Measurements from ENCODE around the gene PRKCA.
"Not testable (repeated sequence)": the region's sequence is repeated elsewhere in the genome, so short reads cannot be mapped to it uniquely, and the experiment has no call there.

The PRKCA gene

GRCh38 chr17:66359351-66359750, 56.9 kb downstream of the PRKCA start:
- TF ChIP-seq TAF1 (IDR thresholded peaks at IDR 0.05; ENCODE audit: borderline replicate concordance, low read depth, low read length): no peak
- TF ChIP-seq POLR2A (IDR thresholded peaks at IDR 0.05; ENCODE audit: low read depth, low read length): no peak
- no peak for TF ChIP-seq POLR2AphosphoS5 (IDR thresholded peaks at IDR 0.05; ENCODE audit: low read depth, low read length)
- no peak for DNase-seq (ENCODE audit: insufficient read length)
- FAIRE-seq: no peak

- FAIRE-seq; DNase-seq (ENCODE audit: insufficient read length): not testable (repeated sequence)
These were observed 58.6 kb downstream of the PRKCA start for GRCh38 chr17:66360961-66361565.

GRCh38 chr17:66364508-66364907, 62.1 kb downstream of the PRKCA start:
- DNase-seq (ENCODE audit: insufficient read length) (no peak), FAIRE-seq (no peak)
- no peak for TF ChIP-seq POLR2AphosphoS5 (IDR thresholded peaks at IDR 0.05; ENCODE audit: low read depth, low read length)
- no peak for TF ChIP-seq POLR2A (IDR thresholded peaks at IDR 0.05; ENCODE audit: low read depth, low read length)
- no peak for TF ChIP-seq TAF1 (IDR thresholded peaks at IDR 0.05; ENCODE audit: borderline replicate concordance, low read depth, low read length)

- TF ChIP-seq POLR2A (IDR thresholded peaks at IDR 0.05; ENCODE audit: low read depth, low read length) (no peak), POLR2AphosphoS5 (IDR thresholded peaks at IDR 0.05; ENCODE audit: low read depth, low read length) (no peak), TAF1 (IDR thresholded peaks at IDR 0.05; ENCODE audit: borderline replicate concordance, low read depth, low read length) (no peak)
- DNase-seq (ENCODE audit: insufficient read length): no peak
- no peak for FAIRE-seq
These were observed 62.6 kb downstream of the PRKCA start for GRCh38 chr17:66364990-66365490.

- no peak for FAIRE-seq
- TF ChIP-seq TAF1 (IDR thresholded peaks at IDR 0.05; ENCODE audit: borderline replicate concordance, low read depth, low read length): no peak
- no peak for TF ChIP-seq POLR2A (IDR thresholded peaks at IDR 0.05; ENCODE audit: low read depth, low read length)
- no peak for TF ChIP-seq POLR2AphosphoS5 (IDR thresholded peaks at IDR 0.05; ENCODE audit: low read depth, low read length)
These were observed 63.5 kb downstream of the PRKCA start for GRCh38 chr17:66365903-66366302.

GRCh38 chr17:66367107-66367506, 64.7 kb downstream of the PRKCA start:
- FAIRE-seq (no peak), DNase-seq (ENCODE audit: insufficient read length) (no peak)
- no peak for TF ChIP-seq POLR2A (IDR thresholded peaks at IDR 0.05; ENCODE audit: low read depth, low read length)
- no peak for TF ChIP-seq TAF1 (IDR thresholded peaks at IDR 0.05; ENCODE audit: borderline replicate concordance, low read depth, low read length)
- no peak for TF ChIP-seq POLR2AphosphoS5 (IDR thresholded peaks at IDR 0.05; ENCODE audit: low read depth, low read length)

More at GRCh38 chr17:66365903-66366302, 63.5 kb downstream of the PRKCA start:
- no peak for DNase-seq (ENCODE audit: insufficient read length)

GRCh38 chr17:66369830-66370229, 67.4 kb downstream of the PRKCA start:
- DNase-seq (ENCODE audit: insufficient read length) (no peak), FAIRE-seq (no peak)
- TF ChIP-seq POLR2A (IDR thresholded peaks at IDR 0.05; ENCODE audit: low read depth, low read length): no peak
- TF ChIP-seq TAF1 (IDR thresholded peaks at IDR 0.05; ENCODE audit: borderline replicate concordance, low read depth, low read length): no peak
- no peak for TF ChIP-seq POLR2AphosphoS5 (IDR thresholded peaks at IDR 0.05; ENCODE audit: low read depth, low read length)

GRCh38 chr17:66371561-66371960, 69.1 kb downstream of the PRKCA start:
- DNase-seq (ENCODE audit: insufficient read length): no peak
- no peak for FAIRE-seq
- TF ChIP-seq POLR2AphosphoS5 (IDR thresholded peaks at IDR 0.05; ENCODE audit: low read depth, low read length): no peak
- no peak for TF ChIP-seq TAF1 (IDR thresholded peaks at IDR 0.05; ENCODE audit: borderline replicate concordance, low read depth, low read length)
- no peak for TF ChIP-seq POLR2A (IDR thresholded peaks at IDR 0.05; ENCODE audit: low read depth, low read length)

- no peak for DNase-seq (ENCODE audit: insufficient read length)
- FAIRE-seq: no peak
- TF ChIP-seq POLR2AphosphoS5 (IDR thresholded peaks at IDR 0.05; ENCODE audit: low read depth, low read length) (no peak), TAF1 (IDR thresholded peaks at IDR 0.05; ENCODE audit: borderline replicate concordance, low read depth, low read length) (no peak), POLR2A (IDR thresholded peaks at IDR 0.05; ENCODE audit: low read depth, low read length) (no peak)
These were observed 69.8 kb downstream of the PRKCA start for GRCh38 chr17:66372182-66372581.

GRCh38 chr17:66373079-66373478, 70.7 kb downstream of the PRKCA start:
- TF ChIP-seq POLR2AphosphoS5 (IDR thresholded peaks at IDR 0.05; ENCODE audit: low read depth, low read length) (no peak), POLR2A (IDR thresholded peaks at IDR 0.05; ENCODE audit: low read depth, low read length) (no peak), TAF1 (IDR thresholded peaks at IDR 0.05; ENCODE audit: borderline replicate concordance, low read depth, low read length) (no peak)
- DNase-seq (ENCODE audit: insufficient read length) (no peak), FAIRE-seq (no peak)

- no peak for FAIRE-seq
- no peak for TF ChIP-seq POLR2AphosphoS5 (IDR thresholded peaks at IDR 0.05; ENCODE audit: low read depth, low read length)
- no peak for TF ChIP-seq POLR2A (IDR thresholded peaks at IDR 0.05; ENCODE audit: low read depth, low read length)
- no peak for TF ChIP-seq TAF1 (IDR thresholded peaks at IDR 0.05; ENCODE audit: borderline replicate concordance, low read depth, low read length)
- DNase-seq (ENCODE audit: insufficient read length): no peak
These were observed 71.8 kb downstream of the PRKCA start for GRCh38 chr17:66373944-66374817.

GRCh38 chr17:66375121-66375520, 72.7 kb downstream of the PRKCA start:
- TF ChIP-seq POLR2A (IDR thresholded peaks at IDR 0.05; ENCODE audit: low read depth, low read length) (no peak), TAF1 (IDR thresholded peaks at IDR 0.05; ENCODE audit: borderline replicate concordance, low read depth, low read length) (no peak), POLR2AphosphoS5 (IDR thresholded peaks at IDR 0.05; ENCODE audit: low read depth, low read length) (no peak)
- no peak for DNase-seq (ENCODE audit: insufficient read length)
- FAIRE-seq: no peak
